Endothelial cell of umbilical vein (primary cell): ENCODE measurements around the gene CNR2. TPM values are rescaled to one million over a fixed set of nuclear protein-coding genes. Genes with fewer than 3 reads are reported as not detected.

Experiments used
- BruUV-seq: library from RNA; stranded (reverse); fragments of 400-500 nt; replicated peaks from 2 replicates; lab custom pipeline; 2021; lab: Mats Ljungman, UMichigan
- CTCF ChIA-PET: fragments of 300-600, 350-600 bp; sonication (Branson Sonifier 250); formaldehyde crosslinking; loops from one replicate; lab custom pipeline; 2021; ENCODE audit warnings: antibody characterized with exemption, inconsistent platforms; lab: Charles Lee
- POLR2A ChIA-PET: fragments of 300-600, 350-600 bp; sonication (Branson Sonifier 250); formaldehyde crosslinking; loops from one replicate; lab custom pipeline; 2021; ENCODE audit warnings: antibody characterized with exemption, inconsistent platforms; lab: Charles Lee
- DNase-seq: peaks from one replicate; pipeline ENCODE4 v3.0.0-alpha.2; 2011; ENCODE audit warnings: low read depth, low spot score
- FAIRE-seq: peaks from 2 replicates; lab custom pipeline; 2011; peaks lifted over from hg19 to GRCh38; lab: Jason Lieb, UNC
- H2AFZ ChIP-seq: 2 replicates; pipeline ENCODE4 v1.6.0; 2012; ENCODE audit warnings: low read depth, low read length, control low read depth, inconsistent platforms
- H3K27ac ChIP-seq: 2 replicates; pipeline ENCODE4 v1.5.1; 2011; ENCODE audit warnings: low read depth, mild to moderate bottlenecking, control low read depth, low read length, moderate library complexity; ENCODE audit not compliant: insufficient read depth
- H3K27me3 ChIP-seq, 2 experiments: 2 replicates each; pipeline versions ENCODE4 v1.6.0 to v1.6.1; 2011; ENCODE audit warnings: low read length in 2 of 2, mixed read lengths in 1 of 2; ENCODE audit not compliant: control insufficient read depth in 2 of 2, insufficient read depth in 2 of 2
- H3K36me3 ChIP-seq, 2 experiments: 2 replicates in 1 of 2; 3 replicates in 1 of 2; pipeline ENCODE4 v1.5.1; 2011; ENCODE audit warnings: low read length in 2 of 2, mild to moderate bottlenecking in 1 of 2, moderate library complexity in 1 of 2; ENCODE audit not compliant: control insufficient read depth in 2 of 2, insufficient read depth in 2 of 2; ENCODE audit errors: extremely low read depth in 1 of 2
- H3K4me1 ChIP-seq: 3 replicates; pipeline ENCODE4 v1.5.1; 2011; ENCODE audit warnings: mild to moderate bottlenecking, low read length; ENCODE audit not compliant: control insufficient read depth, insufficient read depth; ENCODE audit errors: extremely low read depth
- H3K4me2 ChIP-seq: 2 replicates; pipeline ENCODE4 v1.6.1; 2011; ENCODE audit warnings: low read length, control low read depth, mixed read lengths; ENCODE audit not compliant: insufficient read depth
- H3K4me3 ChIP-seq, 3 experiments: fragments of 200-600 bp in 1 of 3; sonication (generic), shearing (Covaris generic) in 1 of 3; replicated peaks in 1 of 3; 2 replicates each; pipeline ENCODE4 v1.5.1; 2011 to 2016; ENCODE audit warnings: control low read depth in 3 of 3, low read length in 3 of 3, mild to moderate bottlenecking in 2 of 3, inconsistent platforms in 1 of 3, low read depth in 1 of 3, moderate library complexity in 1 of 3; ENCODE audit not compliant: insufficient read depth in 1 of 3
- H3K79me2 ChIP-seq: 2 replicates; pipeline ENCODE4 v1.6.0; 2012; ENCODE audit warnings: low read length, inconsistent platforms; ENCODE audit not compliant: control insufficient read depth, insufficient read depth
- H3K9ac ChIP-seq: replicated peaks from 2 replicates; pipeline ENCODE3; 2011; ENCODE audit warnings: low read length, control low read depth; ENCODE audit not compliant: insufficient read depth; ENCODE audit errors: extremely low read depth
- H3K9me1 ChIP-seq: replicated peaks from 3 replicates; pipeline ENCODE4 v1.6.0; 2011; ENCODE audit warnings: mild to moderate bottlenecking, low read length; ENCODE audit not compliant: control insufficient read depth, insufficient read depth; ENCODE audit errors: extremely low read depth
- H3K9me3 ChIP-seq: replicated peaks from 2 replicates; pipeline ENCODE4 v1.5.1; 2012; ENCODE audit warnings: low read length, inconsistent platforms; ENCODE audit not compliant: control insufficient read depth, insufficient read depth
- H4K20me1 ChIP-seq: replicated peaks from 2 replicates; pipeline ENCODE3; 2011; ENCODE audit warnings: mild to moderate bottlenecking, low read length; ENCODE audit not compliant: control insufficient read depth, insufficient read depth; ENCODE audit errors: extremely low read depth
- JUN ChIP-seq: IDR thresholded peaks from 2 replicates; pipeline ENCODE4 v1.6.1; 2011; ENCODE audit warnings: borderline replicate concordance, low read depth; ENCODE audit not compliant: insufficient read length, insufficient read depth
- MYC ChIP-seq: IDR thresholded peaks from one replicate; pipeline ENCODE4 v1.6.1; 2011; ENCODE audit warnings: mild to moderate bottlenecking, low read depth, low read length
- dilution Hi-C: fragments of 300-500 bp; cut with MboI; formaldehyde crosslinking; loops from one replicate; pipeline ENCODE4 v1.15.0; 2019; ENCODE audit warnings: low sequenced_read_pairs; ENCODE audit not compliant: extremely low pct_ligation_motif_present
- intact Hi-C: fragments of 100-400 bp; cut with micrococcal nuclease; formaldehyde crosslinking; loops from one replicate; pipeline ENCODE4 v1.10.0; 2022
- microRNA counts: library from miRNA; unstranded; fragments of <30 nt; microRNA quantifications from one replicate; lab custom pipeline; 2016
- microRNA-seq: library from miRNA; unstranded; fragments of <30 nt; microRNA quantifications from one replicate; pipeline ENCODE4 v1.2.0, GENCODE V29; 2021; ENCODE audit warnings: borderline number of aligned reads, borderline replicate concordance
- polyA plus RNA-seq, 4 experiments: library from polyadenylated mRNA; depleted of rRNA in 3 of 4; stranded (reverse) in 3 of 4; unstranded in 1 of 4; fragments of >200 nt; gene quantifications; 2 replicates each; pipeline versions ENCODE4 v1.2.1 to v1.2.3, GENCODE V29; 2011 to 2012; ENCODE audit warnings: missing spikeins in 1 of 4
- small RNA-seq: library from RNA; depleted of rRNA; stranded (forward); fragments of <200 nt; gene quantifications from one replicate; pipeline ENCODE3, GENCODE V24; 2012; ENCODE audit warnings: low replicate concordance, low read depth; ENCODE audit not compliant: insufficient read depth, insufficient read length
- total RNA-seq: library from RNA; stranded (reverse); gene quantifications from 2 replicates; pipeline ENCODE4 v1.2.3, GENCODE V29; 2021

Gene CNR2
- total and polyA plus RNA-seq, 2 donors (not counting 3 experiments of a cell fraction or from before 2014, with no cell fraction given): not detected

GRCh38 chr1:23823767-23824166 lies 89.4 kb downstream of the CNR2 start:
- intact Hi-C loops: no loop called here
- Histone ChIP-seq H3K9ac (no peak overlapping the region), H3K9me1 (no peaks in the 10 kb centered on the region), H3K27ac (no peak overlapping the region), H3K36me3 (no peaks in the 10 kb centered on the region), H3K4me2 (peak overlapping the region; percentile 99), H3K79me2 (peaks cover 6% of the 10 kb centered on the region), H3K27me3 (no peaks in the 10 kb centered on the region), H2AFZ (no peak overlapping the region), H3K9me3 (no peaks in the 10 kb centered on the region), H3K4me1 (peaks cover 9% of the 10 kb centered on the region), H3K4me3 (no peak overlapping the region), H4K20me1 (no peaks in the 10 kb centered on the region)
- CTCF ChIA-PET: interaction anchor here (1.2 to 3.2 kb wide), 3 partner anchors 11 to 92 kb away, joined by 3 to 23 read pairs (median 4); no protein-coding TSS in a partner anchor
- BruUV-seq: no TSS peak
- POLR2A ChIA-PET: no interaction called here
- FAIRE-seq: peak; percentile 24
- no peak for DNase-seq
- dilution Hi-C loops: no loop called here
- TF ChIP-seq MYC: no peak
- TF ChIP-seq JUN: no peak

MicroRNAs encoded within 50 kb of the gene (microRNA counts, 767-probe panel; counts per million panel counts)
- 723 counts per million, percentile 96 among the panel's probes with 10 or more counts for microRNA hsa-miR-378f (lab: Ali Mortazavi, UCI)

Small RNAs within 50 kb of the gene (microRNA-seq; reads per million reads assigned to microRNA genes)
- gene MIR378F: not detected

Small RNAs within 50 kb of the gene (small RNA-seq; reads per million reads assigned to genes)
- gene MIR378F: not detected

Other genes with a start within 250 kb of the CNR2 start
- 1,084 and 1,169 TPM in 2 replicates for gene RPL11, start 221.6 kb downstream of the CNR2 start, total RNA-seq
- gene RPL11, start 221.6 kb downstream of the CNR2 start, polyA plus RNA-seq: 656 and 861 TPM in 2 replicates
- 41.0 and 42.6 TPM in 2 replicates for gene ELOA, start 169.9 kb downstream of the CNR2 start, total RNA-seq
- gene ELOA, start 169.9 kb downstream of the CNR2 start, polyA plus RNA-seq: 10.8 and 11.9 TPM in 2 replicates
- 35.8 and 42.5 TPM in 2 replicates for gene PITHD1, start 134.9 kb downstream of the CNR2 start, total RNA-seq
- 31.5 and 43.1 TPM in 2 replicates for gene PITHD1, start 134.9 kb downstream of the CNR2 start, polyA plus RNA-seq
- gene LYPLA2, start 122.2 kb downstream of the CNR2 start, total RNA-seq: 110 TPM in 2 replicates
- 137 and 173 TPM in 2 replicates for gene LYPLA2, start 122.2 kb downstream of the CNR2 start, polyA plus RNA-seq
- gene GALE, start 112.6 kb downstream of the CNR2 start, total RNA-seq: 39.2 and 42.9 TPM in 2 replicates
- gene GALE, start 112.6 kb downstream of the CNR2 start, polyA plus RNA-seq: 57.7 and 64.7 TPM in 2 replicates
- gene HMGCL, start 87.9 kb downstream of the CNR2 start, total RNA-seq: 23.9 and 24.2 TPM in 2 replicates
- gene HMGCL, start 87.9 kb downstream of the CNR2 start, polyA plus RNA-seq: 26.2 and 30.0 TPM in 2 replicates
- gene FUCA1, start 45.1 kb downstream of the CNR2 start, total RNA-seq: 4.3 and 4.9 TPM in 2 replicates
- gene FUCA1, start 45.1 kb downstream of the CNR2 start, polyA plus RNA-seq: 5.6 and 6.6 TPM in 2 replicates
- 77.8 and 107 TPM in 2 replicates for gene PNRC2, start 46.5 kb upstream of the CNR2 start, total RNA-seq
- gene PNRC2, start 46.5 kb upstream of the CNR2 start, polyA plus RNA-seq: 36.3 and 70.2 TPM in 2 replicates
- 124 and 125 TPM in 2 replicates for gene SRSF10, start 67.0 kb upstream of the CNR2 start, total RNA-seq
- gene SRSF10, start 67.0 kb upstream of the CNR2 start, polyA plus RNA-seq: 81.2 and 135 TPM in 2 replicates
- gene MYOM3, start 198.8 kb upstream of the CNR2 start, total RNA-seq: 0.18 and 0.40 TPM in 2 replicates
- gene MYOM3, start 198.8 kb upstream of the CNR2 start, polyA plus RNA-seq: 0.06 and 0.11 TPM in 2 replicates
- not detected in 2 replicates for gene IL22RA1, start 229.8 kb upstream of the CNR2 start, total RNA-seq
- gene IL22RA1, start 229.8 kb upstream of the CNR2 start, polyA plus RNA-seq: not detected in 2 replicates